ENCODE results near the gene RBFOX1.

DNA sequence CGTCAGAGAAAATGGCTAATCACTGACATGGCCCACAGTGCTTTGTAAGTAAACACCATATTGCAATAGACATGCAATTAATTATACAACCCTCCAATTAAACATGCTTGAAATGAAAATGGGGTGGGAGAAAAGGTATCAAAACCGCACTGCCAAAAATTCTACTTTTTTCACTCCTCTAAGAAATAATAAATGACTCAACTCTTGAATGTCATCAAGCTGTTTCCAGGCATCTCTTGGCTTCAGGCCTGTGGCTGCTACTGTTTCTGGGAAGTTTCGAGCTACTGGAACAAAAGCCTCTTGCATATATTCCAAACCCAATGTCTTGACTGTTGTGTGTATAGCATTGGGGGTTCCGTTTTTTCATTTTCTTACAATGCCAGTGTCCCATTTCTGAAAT is 412.6 kb downstream of the RBFOX1 start:
- TF ChIP-seq CTCF (IDR thresholded peaks at IDR 0.05; ENCODE audit: low read length) (no peak), EZH2 (IDR thresholded peaks at IDR 0.05; ENCODE audit: borderline replicate concordance, low read length) (no peak)

All from OCI-LY1 (cell line).